MM.1S (cell line): ENCODE data around the gene NXT1.

Source experiments
- DNase-seq: peaks from one replicate; pipeline ENCODE4 v3.0.0-alpha.2; 2015
- H2AFZ ChIP-seq: fragments of 300-600 bp; sonication (generic); 2 replicates; pipeline ENCODE4 v1.6.0; 2016; ENCODE audit warnings: antibody characterized with exemption, low read length
- H3F3A ChIP-seq: fragments of 300-600 bp; sonication (generic); 2 replicates; pipeline ENCODE4 v1.6.1; 2016; ENCODE audit warnings: mild to moderate bottlenecking, antibody characterized with exemption, low read length, moderate library complexity, mixed read lengths; ENCODE audit not compliant: insufficient read depth
- H3K27ac ChIP-seq: fragments of 300-600 bp; sonication (generic); 2 replicates; pipeline ENCODE4 v1.5.1; 2016; ENCODE audit warnings: mild to moderate bottlenecking, low read length
- H3K27me3 ChIP-seq: fragments of 300-600 bp; sonication (generic); replicated peaks from 2 replicates; pipeline ENCODE4 v1.6.0; 2016; ENCODE audit warnings: low read length; ENCODE audit not compliant: insufficient read depth
- H3K36me3 ChIP-seq: fragments of 300-600 bp; sonication (generic); replicated peaks from 2 replicates; pipeline ENCODE4 v1.6.1; 2016; ENCODE audit warnings: mild to moderate bottlenecking, low read length, mixed read lengths; ENCODE audit not compliant: insufficient read depth
- H3K4me1 ChIP-seq: fragments of 300-600 bp; sonication (generic); 2 replicates; pipeline ENCODE4 v1.6.1; 2016; ENCODE audit warnings: low read length, mixed read lengths
- H3K4me2 ChIP-seq: fragments of 300-600 bp; sonication (generic); 2 replicates; pipeline ENCODE4 v1.6.0; 2016; ENCODE audit warnings: low read depth, low read length
- H3K4me3 ChIP-seq: fragments of 300-600 bp; sonication (generic); 2 replicates; pipeline ENCODE4 v1.5.1; 2016; ENCODE audit warnings: low read length, mixed read lengths
- H3K79me2 ChIP-seq: fragments of 300-600 bp; sonication (generic); 2 replicates; pipeline ENCODE4 v1.6.1; 2016; ENCODE audit warnings: mixed run types, low read length, mixed read lengths
- H3K9ac ChIP-seq: fragments of 300-600 bp; sonication (generic); 2 replicates; pipeline ENCODE4 v1.6.1; 2016; ENCODE audit warnings: low read length, mixed read lengths
- H3K9me2 ChIP-seq: fragments of 300-600 bp; sonication (generic); replicated peaks from 2 replicates; pipeline ENCODE4 v1.6.1; 2016; ENCODE audit warnings: mild to moderate bottlenecking, low read length, mixed read lengths; ENCODE audit not compliant: insufficient read depth
- H3K9me3 ChIP-seq: fragments of 300-600 bp; sonication (generic); replicated peaks from 2 replicates; pipeline ENCODE4 v1.6.1; 2016; ENCODE audit warnings: mild to moderate bottlenecking, low read length, mixed read lengths; ENCODE audit not compliant: insufficient read depth
- H4K20me1 ChIP-seq: fragments of 300-600 bp; sonication (generic); 2 replicates; pipeline ENCODE4 v1.6.1; 2016; ENCODE audit warnings: mild to moderate bottlenecking, low read length, moderate library complexity, mixed read lengths; ENCODE audit not compliant: insufficient read depth
- EZH2 ChIP-seq: fragments of 300-600 bp; sonication (generic); optimal IDR thresholded peaks from 2 replicates; pipeline ENCODE3; 2017; ENCODE audit warnings: low read depth, mild to moderate bottlenecking, antibody characterized with exemption, low read length, mixed read lengths
- EZH2phosphoT487 ChIP-seq: fragments of 300-600 bp; sonication (generic); IDR thresholded peaks from 2 replicates; pipeline ENCODE4 v1.6.1; 2018; ENCODE audit warnings: antibody characterized with exemption, low read length
- TF ChIP-seq, protein P1 (sequence below): fragments of 300-600 bp; sonication (generic); IDR thresholded peaks from 2 replicates; pipeline ENCODE4 v1.5.1; 2016; ENCODE audit warnings: antibody characterized with exemption, low read length, mixed read lengths

The NXT1 gene

DNA sequence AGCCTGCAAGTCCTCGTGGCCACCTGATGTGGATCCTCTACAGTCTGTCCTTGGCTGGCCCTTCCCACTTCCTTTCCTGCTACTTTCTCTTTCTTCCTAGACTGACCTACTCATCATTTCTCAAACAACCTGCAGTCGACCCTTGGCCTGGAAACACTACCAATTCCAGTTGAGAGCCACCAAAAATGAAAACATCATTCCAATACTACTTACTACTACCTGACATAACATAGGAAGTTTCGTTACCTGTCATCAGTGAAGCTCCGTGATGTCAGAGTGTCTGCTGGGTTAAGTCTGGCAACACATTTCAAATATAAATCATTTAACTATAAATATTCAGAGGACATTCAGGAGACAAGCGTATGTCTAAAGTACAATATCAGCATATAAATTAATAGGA lies 25.2 kb downstream of the NXT1 start:
- H3K79me2 ChIP-seq, result no peaks in the 10 kb centered on the region
- no peaks in the 10 kb centered on the region for H3K9me3 ChIP-seq
- DNase-seq, result no peak
- H3K4me1 ChIP-seq, result no peaks in the 10 kb centered on the region
- H3K4me2 ChIP-seq, result no peak overlapping the region
- no peaks in the 10 kb centered on the region; the same call in 1 of the 2 replicates for H3K36me3 ChIP-seq
- H3K27me3 ChIP-seq, result no peaks in the 10 kb centered on the region
- no peak overlapping the region for H2AFZ ChIP-seq
- no peak overlapping the region for H3K4me3 ChIP-seq
- H3F3A ChIP-seq, result no peaks in the 10 kb centered on the region; the same call in 1 of the 2 replicates
- H3K9ac ChIP-seq, result no peak overlapping the region
- H3K9me2 ChIP-seq, result no peaks in the 10 kb centered on the region
- no peaks in the 10 kb centered on the region for H4K20me1 ChIP-seq
- TF ChIP-seq EZH2phosphoT487 (no peak), EZH2 (no peak)
- TF ChIP-seq, protein P1, sequence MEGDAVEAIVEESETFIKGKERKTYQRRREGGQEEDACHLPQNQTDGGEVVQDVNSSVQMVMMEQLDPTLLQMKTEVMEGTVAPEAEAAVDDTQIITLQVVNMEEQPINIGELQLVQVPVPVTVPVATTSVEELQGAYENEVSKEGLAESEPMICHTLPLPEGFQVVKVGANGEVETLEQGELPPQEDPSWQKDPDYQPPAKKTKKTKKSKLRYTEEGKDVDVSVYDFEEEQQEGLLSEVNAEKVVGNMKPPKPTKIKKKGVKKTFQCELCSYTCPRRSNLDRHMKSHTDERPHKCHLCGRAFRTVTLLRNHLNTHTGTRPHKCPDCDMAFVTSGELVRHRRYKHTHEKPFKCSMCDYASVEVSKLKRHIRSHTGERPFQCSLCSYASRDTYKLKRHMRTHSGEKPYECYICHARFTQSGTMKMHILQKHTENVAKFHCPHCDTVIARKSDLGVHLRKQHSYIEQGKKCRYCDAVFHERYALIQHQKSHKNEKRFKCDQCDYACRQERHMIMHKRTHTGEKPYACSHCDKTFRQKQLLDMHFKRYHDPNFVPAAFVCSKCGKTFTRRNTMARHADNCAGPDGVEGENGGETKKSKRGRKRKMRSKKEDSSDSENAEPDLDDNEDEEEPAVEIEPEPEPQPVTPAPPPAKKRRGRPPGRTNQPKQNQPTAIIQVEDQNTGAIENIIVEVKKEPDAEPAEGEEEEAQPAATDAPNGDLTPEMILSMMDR, result no peak
- H3K27ac ChIP-seq, result no peak overlapping the region

DNA sequence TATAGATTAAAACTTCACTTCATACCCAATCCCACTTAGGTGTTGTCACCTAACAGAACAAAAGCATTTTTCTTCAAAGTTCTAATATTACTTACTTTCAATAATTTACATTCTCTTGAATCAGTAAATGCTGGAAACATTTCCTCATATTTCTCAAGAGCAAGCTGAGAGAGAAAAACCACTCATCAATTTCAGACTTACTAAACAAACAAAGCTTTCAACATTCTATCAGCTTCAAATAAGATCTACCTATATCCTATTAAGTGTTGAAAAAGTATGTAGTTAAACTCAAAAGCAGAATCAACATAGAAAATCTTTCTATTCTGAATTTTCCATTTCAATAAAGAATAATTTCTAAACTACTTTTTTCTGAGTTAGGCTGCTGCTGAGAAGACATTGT lies 29.2 kb downstream of the NXT1 start:
- no peak for DNase-seq
- H3K4me1 ChIP-seq, result no peaks in the 10 kb centered on the region
- no peaks in the 10 kb centered on the region for H3K9me2 ChIP-seq
- H3K9ac ChIP-seq, result no peak overlapping the region
- no peaks in the 10 kb centered on the region; the same call in 1 of the 2 replicates for H3F3A ChIP-seq
- TF ChIP-seq EZH2, result no peak
- TF ChIP-seq, protein P1, result no peak
- no peak for TF ChIP-seq EZH2phosphoT487
- H3K27me3 ChIP-seq, result no peaks in the 10 kb centered on the region
- no peaks in the 10 kb centered on the region; the same call in 1 of the 2 replicates for H3K36me3 ChIP-seq
- no peak overlapping the region for H3K27ac ChIP-seq
- no peak overlapping the region for H2AFZ ChIP-seq
- H3K4me2 ChIP-seq, result no peak overlapping the region
- H3K79me2 ChIP-seq, result no peaks in the 10 kb centered on the region
- no peaks in the 10 kb centered on the region for H4K20me1 ChIP-seq
- H3K9me3 ChIP-seq, result no peaks in the 10 kb centered on the region
- H3K4me3 ChIP-seq, result no peak overlapping the region

DNA sequence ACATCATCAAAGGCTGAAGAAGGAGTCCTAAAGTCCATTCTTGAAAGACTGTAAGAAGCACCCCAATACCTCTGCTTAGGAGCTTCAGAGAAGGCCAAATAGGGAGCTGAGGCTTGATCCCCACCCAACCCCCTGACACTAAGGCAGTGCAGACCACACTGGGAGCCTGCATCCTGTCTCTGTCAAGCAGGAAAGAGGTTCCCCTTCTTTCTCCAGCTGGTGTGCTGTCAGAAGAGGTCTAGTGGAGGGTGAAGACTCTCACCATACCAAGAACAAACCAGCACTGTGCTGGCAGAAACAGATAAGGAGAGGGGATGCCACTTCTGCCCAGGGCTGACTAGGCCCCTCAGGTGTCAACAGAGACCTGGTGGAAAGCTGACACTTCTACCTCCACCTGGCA lies 31.3 kb downstream of the NXT1 start:
- no peaks in the 10 kb centered on the region for H3K4me1 ChIP-seq
- H3K9ac ChIP-seq, result no peak overlapping the region
- H3K4me3 ChIP-seq, result no peak overlapping the region
- no peaks in the 10 kb centered on the region for H3K9me3 ChIP-seq
- DNase-seq, result no peak
- no peaks in the 10 kb centered on the region for H3F3A ChIP-seq
- no peak overlapping the region for H2AFZ ChIP-seq
- H3K27ac ChIP-seq, result no peak overlapping the region
- H3K4me2 ChIP-seq, result no peak overlapping the region
- H3K79me2 ChIP-seq, result no peaks in the 10 kb centered on the region
- H3K36me3 ChIP-seq, result no peaks in the 10 kb centered on the region; the same call in 1 of the 2 replicates
- no peaks in the 10 kb centered on the region for H4K20me1 ChIP-seq
- no peaks in the 10 kb centered on the region for H3K9me2 ChIP-seq
- H3K27me3 ChIP-seq, result no peaks in the 10 kb centered on the region
- TF ChIP-seq, protein P1, result no peak
- TF ChIP-seq EZH2phosphoT487 (no peak), EZH2 (no peak)
